Fibroblast of lung (primary cell): ENCODE results near the gene DRC3. TPM values are rescaled to one million over a fixed set of nuclear protein-coding genes. Genes with fewer than 3 reads are reported as not detected.

Experiments used
- DNase-seq, 2 donors: peaks; one replicate each; pipeline versions ENCODE4 v3.0.0 to v3.0.0-alpha.2; 2010; ENCODE audit warnings: low read depth in 2 of 2
- H2AFZ ChIP-seq: 2 replicates; pipeline ENCODE4 v1.5.1; 2012; ENCODE audit warnings: low read length, control low read depth, inconsistent platforms
- H3K27ac ChIP-seq: 2 replicates; pipeline ENCODE4 v1.5.1; 2011; ENCODE audit warnings: low read length, control low read depth; ENCODE audit not compliant: insufficient read depth
- H3K27me3 ChIP-seq: 2 replicates; pipeline ENCODE4 v1.5.1; 2011; ENCODE audit warnings: mild to moderate bottlenecking, low read length; ENCODE audit not compliant: control insufficient read depth, insufficient read depth
- H3K36me3 ChIP-seq: 2 replicates; pipeline ENCODE4 v1.5.1; 2011; ENCODE audit warnings: low read length; ENCODE audit not compliant: control insufficient read depth, insufficient read depth
- H3K4me1 ChIP-seq: 2 replicates; pipeline ENCODE4 v1.5.1; 2011; ENCODE audit warnings: low read length; ENCODE audit not compliant: control insufficient read depth, insufficient read depth; ENCODE audit errors: extremely low read depth
- H3K4me2 ChIP-seq: 2 replicates; pipeline ENCODE4 v1.5.1; 2011; ENCODE audit warnings: low read length, control low read depth; ENCODE audit not compliant: insufficient read depth; ENCODE audit errors: extremely low read depth
- H3K4me3 ChIP-seq, 4 experiments: fragments of 200-600 bp in 1 of 4; sonication (generic) in 1 of 4; replicated peaks in 1 of 4; 2 replicates each; pipeline ENCODE4 v1.5.1; 2011 to 2016; ENCODE audit warnings: low read length in 4 of 4, low read depth in 3 of 4, mild to moderate bottlenecking in 3 of 4, control low read depth in 2 of 4, inconsistent platforms in 1 of 4, mixed read lengths in 1 of 4; ENCODE audit not compliant: insufficient read depth in 1 of 4; ENCODE audit errors: control extremely low read depth in 1 of 4
- H3K79me2 ChIP-seq: 2 replicates; pipeline ENCODE4 v1.5.1; 2012; ENCODE audit warnings: mild to moderate bottlenecking, low read length, inconsistent platforms; ENCODE audit not compliant: control insufficient read depth, insufficient read depth
- H3K9ac ChIP-seq: 2 replicates; pipeline ENCODE4 v1.5.1; 2011; ENCODE audit warnings: mild to moderate bottlenecking, low read length, control low read depth; ENCODE audit not compliant: insufficient read depth
- H3K9me3 ChIP-seq: 2 replicates; pipeline ENCODE4 v1.5.1; 2012; ENCODE audit warnings: low read depth, low read length; ENCODE audit not compliant: control insufficient read depth, insufficient read depth
- H4K20me1 ChIP-seq: 2 replicates; pipeline ENCODE4 v1.5.1; 2011; ENCODE audit warnings: low read length; ENCODE audit not compliant: control insufficient read depth, insufficient read depth; ENCODE audit errors: extremely low read depth
- CTCF ChIP-seq, 2 donors: IDR thresholded peaks in 1 of 2; conservative IDR thresholded peaks in 1 of 2; 1 replicate in 1 of 2; 2 replicates in 1 of 2; pipeline ENCODE4 v1.5.1; 2011 to 2012; ENCODE audit warnings: low read length in 2 of 2, control low read depth in 1 of 2, inconsistent platforms in 1 of 2, low read depth in 1 of 2, mild to moderate bottlenecking in 1 of 2
- EZH2 ChIP-seq: IDR thresholded peaks from 2 replicates; pipeline ENCODE4 v1.5.1; 2012; ENCODE audit warnings: low read length, control low read depth, mild to moderate bottlenecking; ENCODE audit errors: missing control alignments
- polyA plus RNA-seq, 2 donors: library from polyadenylated mRNA; depleted of rRNA in 1 of 2; stranded (reverse) in 1 of 2; unstranded in 1 of 2; fragments of >200 nt; gene quantifications; 2 replicates each; pipeline ENCODE4 v1.2.1, GENCODE V29; 2011 to 2012; ENCODE audit warnings: missing spikeins in 1 of 2
- total RNA-seq: library from RNA; depleted of rRNA; stranded (reverse); fragments of >200 nt; gene quantifications from 2 replicates; pipeline ENCODE4 v1.2.1, GENCODE V29; 2014

Gene DRC3
- total and polyA plus RNA-seq, 2 donors (not counting 1 experiment from before 2014, with no cell fraction given), result 0.33 to 0.37 TPM

DNA sequence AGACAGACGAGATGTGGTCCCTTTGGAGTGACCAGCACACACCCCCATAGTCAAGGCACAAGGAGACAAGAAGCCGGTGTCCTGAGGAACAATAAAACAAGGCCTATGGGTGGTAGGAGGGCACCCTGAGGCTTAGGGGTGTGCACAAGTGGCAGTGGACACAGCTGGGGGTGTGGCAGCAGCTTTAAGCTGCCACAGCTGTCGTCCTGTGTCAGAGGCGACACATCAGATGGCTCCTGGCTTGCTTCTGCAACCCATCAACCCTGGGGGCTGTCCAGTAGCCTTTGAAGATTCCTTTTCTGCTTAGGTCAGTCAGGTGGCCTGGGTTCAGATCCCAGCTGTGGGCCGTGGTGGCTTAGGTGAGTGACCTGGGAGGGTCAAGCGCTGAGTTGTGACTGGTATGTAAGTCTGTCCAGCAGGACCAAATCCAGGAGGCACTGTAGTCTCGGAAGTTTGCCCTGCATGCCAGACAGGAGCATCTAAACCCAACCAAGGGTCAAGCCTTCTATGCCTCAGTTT is 15.8 kb downstream of the DRC3 start:
- no peak overlapping the region for H3K9ac ChIP-seq
- TF ChIP-seq EZH2 (no peak), CTCF (conservative IDR thresholded peaks at IDR 0.05 in 1 of 2, IDR thresholded peaks at IDR 0.05 in 1 of 2; ENCODE audit: low read depth in 1 of 2, low read length in 2 of 2) (no peak)
- H3K79me2 ChIP-seq, result no peaks in the 10 kb centered on the region
- no peak overlapping the region for H2AFZ ChIP-seq
- no peaks in the 10 kb centered on the region for H3K36me3 ChIP-seq
- peaks cover 4% of the 10 kb centered on the region for H3K4me1 ChIP-seq
- no peaks in the 10 kb centered on the region for H4K20me1 ChIP-seq
- H3K9me3 ChIP-seq, result no peaks in the 10 kb centered on the region
- H3K4me3 ChIP-seq, result no peak overlapping the region
- DNase-seq, result no peak
- H3K27me3 ChIP-seq, result no peaks in the 10 kb centered on the region
- H3K4me2 ChIP-seq, result no peak overlapping the region
- no peak overlapping the region for H3K27ac ChIP-seq

DNA sequence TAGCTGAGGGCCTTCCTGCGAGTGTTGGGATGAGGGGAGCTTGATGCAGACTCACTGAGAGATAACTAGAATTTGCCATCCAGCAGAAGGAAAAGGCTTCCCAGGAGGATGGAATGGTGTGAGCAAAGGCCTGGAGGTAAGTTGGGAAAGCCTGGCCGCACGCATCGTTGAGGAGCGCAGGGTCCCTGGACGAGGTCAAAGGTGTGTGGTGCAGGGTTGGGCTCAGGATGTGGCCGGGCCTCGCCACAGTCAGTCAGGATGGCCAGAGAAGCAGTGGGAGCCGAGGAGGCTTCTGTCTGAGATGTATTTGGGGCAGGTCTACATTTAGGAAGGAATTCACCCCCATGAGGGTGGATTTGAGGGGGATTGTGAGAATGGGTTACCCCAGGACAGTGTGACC is 16.4 kb downstream of the DRC3 start:
- H3K79me2 ChIP-seq, result no peaks in the 10 kb centered on the region
- H2AFZ ChIP-seq, result no peak overlapping the region
- H4K20me1 ChIP-seq, result no peaks in the 10 kb centered on the region
- H3K9ac ChIP-seq, result no peak overlapping the region
- no peak overlapping the region for H3K4me2 ChIP-seq
- no peak overlapping the region for H3K27ac ChIP-seq
- H3K4me3 ChIP-seq, result no peak overlapping the region
- H3K36me3 ChIP-seq, result no peaks in the 10 kb centered on the region
- H3K9me3 ChIP-seq, result no peaks in the 10 kb centered on the region
- no peaks in the 10 kb centered on the region for H3K27me3 ChIP-seq
- no peak for TF ChIP-seq CTCF (conservative IDR thresholded peaks at IDR 0.05 in 1 of 2, IDR thresholded peaks at IDR 0.05 in 1 of 2; ENCODE audit: low read depth in 1 of 2, low read length in 2 of 2)
- no peak for TF ChIP-seq EZH2
- peaks cover 4% of the 10 kb centered on the region for H3K4me1 ChIP-seq
- DNase-seq, result no peak

DNA sequence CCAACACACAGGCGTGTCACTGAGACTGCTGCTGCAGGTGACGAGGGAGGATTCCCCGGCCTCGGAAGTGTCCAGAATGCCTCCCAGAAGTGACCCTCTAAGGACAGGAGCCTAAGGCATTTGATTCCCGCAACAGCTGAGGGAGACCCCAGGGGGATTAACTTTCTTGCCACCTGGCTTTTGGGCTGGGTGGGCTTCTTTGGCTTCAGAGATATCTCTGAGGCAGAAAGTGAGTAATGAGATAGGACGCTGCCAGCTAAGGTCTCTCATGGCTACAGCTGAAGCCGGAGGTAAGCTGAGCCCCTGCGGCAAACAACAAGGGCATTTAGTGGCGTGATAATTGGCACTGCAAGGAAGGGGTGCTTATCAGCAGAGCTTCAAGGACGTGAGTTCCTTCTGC is 17.0 kb downstream of the DRC3 start:
- no peak for DNase-seq
- H3K9ac ChIP-seq, result no peak overlapping the region

More for the DNA sequence above, 17.0 kb downstream of the DRC3 start:
- Histone ChIP-seq H3K36me3 (no peaks in the 10 kb centered on the region), H3K9me3 (no peaks in the 10 kb centered on the region), H3K4me3 (no peak overlapping the region), H4K20me1 (no peaks in the 10 kb centered on the region), H3K4me1 (peaks cover 4% of the 10 kb centered on the region), H3K4me2 (no peak overlapping the region), H3K27ac (no peak overlapping the region), H3K79me2 (no peaks in the 10 kb centered on the region), H2AFZ (no peak overlapping the region), H3K27me3 (no peaks in the 10 kb centered on the region)
- no peak for TF ChIP-seq EZH2
- no peak for TF ChIP-seq CTCF (conservative IDR thresholded peaks at IDR 0.05 in 1 of 2, IDR thresholded peaks at IDR 0.05 in 1 of 2; ENCODE audit: low read depth in 1 of 2, low read length in 2 of 2)
